HK-2 (cell line): ENCODE measurements around the gene NOTCH1.
A peak's percentile ranks its signal among the peaks of the same experiment; 100 is the strongest.

Source experiments
- DNase-seq: peaks from one replicate; pipeline ENCODE4 v3.0.0-alpha.2; 2018; ENCODE audit not compliant: unreplicated experiment

The NOTCH1 gene

DNA sequence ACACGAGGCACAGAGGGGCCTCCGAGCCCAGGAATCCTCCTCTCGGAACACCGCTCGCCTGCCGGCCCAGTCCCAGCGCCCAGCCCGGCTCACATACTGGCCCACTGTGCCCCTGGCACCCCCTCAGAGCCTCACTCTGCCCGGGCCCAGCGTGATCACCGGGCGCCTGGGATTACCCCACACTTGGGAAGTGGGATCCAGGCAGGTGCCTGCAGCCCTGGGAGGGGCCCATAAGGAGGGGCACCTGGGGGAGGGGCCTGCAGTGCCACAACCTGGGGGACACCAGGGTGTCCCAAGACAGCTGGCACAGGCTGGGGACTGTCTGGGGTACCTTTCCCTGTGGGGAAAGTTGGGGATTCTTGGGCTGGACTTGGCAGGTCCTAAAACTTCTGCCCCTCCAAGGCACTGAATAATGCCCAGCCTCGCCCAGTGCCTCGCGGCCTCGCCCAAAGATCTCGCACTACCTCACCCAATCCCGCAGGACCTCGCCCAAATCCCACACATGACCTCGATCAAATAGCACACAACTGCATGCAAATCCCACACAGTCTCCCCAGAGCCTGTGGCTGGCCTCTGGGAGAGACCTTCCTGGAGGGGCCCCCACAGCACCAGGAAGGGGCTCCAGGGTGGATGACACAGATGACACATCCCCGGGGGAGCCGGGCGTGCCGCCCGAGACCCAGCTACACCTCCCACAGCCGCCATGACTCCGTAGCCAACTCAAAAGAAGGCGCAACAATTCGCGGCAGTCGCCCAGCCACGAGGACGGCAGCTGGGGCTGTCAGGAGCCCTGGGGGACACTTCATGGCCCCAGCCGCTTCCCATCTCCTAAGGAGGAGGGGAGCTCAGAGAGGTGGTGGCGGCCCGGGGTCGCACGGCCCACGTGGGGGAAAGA lies 13.7 kb downstream of the NOTCH1 start:
- no peak for DNase-seq

DNA sequence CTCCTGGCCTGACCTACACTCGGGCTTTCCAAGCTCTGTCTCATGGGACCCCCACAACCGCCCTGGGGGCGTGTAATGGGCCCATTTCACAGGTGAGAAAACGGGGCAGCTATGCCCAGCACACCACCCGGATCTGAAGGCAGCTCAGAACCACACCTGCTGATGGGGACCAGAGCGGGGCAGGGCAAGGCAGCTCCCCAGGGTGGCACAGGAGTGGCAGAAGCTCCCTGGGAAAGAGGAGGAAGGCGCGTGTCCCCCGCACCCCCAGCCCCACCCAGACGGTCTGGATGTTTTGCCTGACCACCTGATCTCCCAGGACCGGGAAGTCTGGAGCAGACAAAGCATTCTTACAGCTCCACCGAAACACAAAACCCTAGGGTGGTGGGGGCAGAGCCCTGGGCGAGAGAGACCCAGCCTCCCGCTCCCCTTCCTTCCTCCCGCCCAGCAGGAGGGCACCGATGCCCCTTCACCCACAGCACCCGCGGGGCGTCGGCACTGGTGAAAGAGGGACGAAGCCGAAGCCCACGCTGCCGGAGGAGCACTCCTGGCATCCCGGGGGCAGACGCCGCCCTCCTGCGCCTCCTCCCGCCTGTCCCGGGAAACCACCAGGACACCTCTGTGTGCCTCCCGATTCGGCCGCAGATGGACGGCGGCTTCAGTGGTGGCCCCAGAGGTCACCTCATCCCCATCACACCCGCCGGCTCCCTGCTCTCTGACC lies 14.5 kb downstream of the NOTCH1 start:
- no peak for DNase-seq

DNA sequence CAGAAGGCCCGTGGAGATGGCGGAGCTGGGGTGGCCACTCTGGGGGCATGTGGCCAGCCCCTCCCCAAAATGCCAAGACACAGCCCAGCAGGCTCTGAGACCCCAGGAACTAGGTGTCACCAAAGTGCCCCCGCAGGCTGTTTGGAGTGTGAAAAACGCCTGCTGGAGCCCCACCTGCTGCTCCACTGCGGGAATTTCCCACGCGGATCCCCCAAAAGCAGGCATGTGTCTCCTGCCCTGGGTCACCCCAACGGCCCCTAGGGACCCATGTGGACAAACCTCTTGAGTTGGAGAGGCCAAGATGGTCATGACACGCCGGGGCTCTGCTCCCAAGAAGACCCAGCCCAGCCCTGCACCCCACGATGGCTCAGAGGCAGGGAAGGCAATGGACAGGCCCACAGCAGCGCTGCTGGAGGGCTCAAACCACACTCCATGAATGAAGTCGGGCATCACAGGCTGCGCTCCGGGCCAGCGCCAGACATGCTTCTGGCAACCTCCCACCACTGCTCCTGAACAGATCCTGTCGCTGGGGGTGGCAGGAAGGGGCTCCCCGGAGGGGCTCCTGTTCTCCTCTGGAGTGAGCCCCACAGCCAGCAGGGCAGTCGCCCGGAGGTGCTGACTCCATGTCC lies 15.3 kb downstream of the NOTCH1 start:
- DNase-seq = no peak

DNA sequence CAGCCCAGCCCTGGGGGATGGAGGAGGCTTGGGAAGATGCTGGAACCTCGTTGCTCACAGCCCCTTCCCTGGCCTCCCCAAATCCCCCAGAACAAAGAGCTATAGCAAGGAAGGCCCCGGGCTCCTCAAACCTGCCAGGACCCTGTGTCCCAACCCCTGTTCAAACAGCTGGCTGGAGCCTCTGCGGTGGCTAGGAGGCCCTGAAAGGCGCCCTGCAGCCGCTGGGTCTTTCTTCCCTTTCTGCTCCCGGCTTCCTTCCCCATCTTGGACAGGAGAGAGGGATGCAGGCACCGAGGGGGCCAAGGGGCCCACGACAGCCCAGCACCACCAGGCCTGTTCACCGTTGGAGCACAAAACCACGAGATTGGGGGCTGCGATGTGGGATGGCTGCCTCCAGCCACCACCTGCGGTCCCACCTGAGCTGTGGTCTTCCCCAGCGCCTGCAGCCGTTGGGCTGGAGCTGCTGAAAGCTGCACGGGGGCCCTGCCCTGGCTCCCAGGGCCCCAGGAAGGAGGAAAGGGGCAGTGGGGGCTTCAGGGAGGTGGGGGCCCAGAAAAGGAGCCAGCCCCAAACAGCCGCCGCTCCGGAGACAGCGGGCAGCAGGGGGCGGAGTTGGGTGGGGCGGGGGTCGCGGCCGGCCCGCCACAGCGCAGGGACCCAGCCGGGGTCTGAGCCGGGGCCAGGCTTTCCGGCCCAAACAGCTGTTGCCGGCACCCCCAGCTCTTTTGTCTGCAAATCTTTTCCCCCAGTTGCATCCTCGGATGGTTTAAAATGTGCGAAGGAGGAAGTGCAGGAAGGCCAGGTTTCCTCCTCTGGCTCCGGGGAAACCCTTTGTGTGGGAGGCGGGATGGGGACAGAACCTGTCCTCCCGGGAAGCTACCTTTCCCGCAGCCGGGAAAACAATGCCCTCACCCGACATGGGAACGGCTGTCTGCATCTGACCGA lies 16.1 kb downstream of the NOTCH1 start:
- DNase-seq = no peak

DNA sequence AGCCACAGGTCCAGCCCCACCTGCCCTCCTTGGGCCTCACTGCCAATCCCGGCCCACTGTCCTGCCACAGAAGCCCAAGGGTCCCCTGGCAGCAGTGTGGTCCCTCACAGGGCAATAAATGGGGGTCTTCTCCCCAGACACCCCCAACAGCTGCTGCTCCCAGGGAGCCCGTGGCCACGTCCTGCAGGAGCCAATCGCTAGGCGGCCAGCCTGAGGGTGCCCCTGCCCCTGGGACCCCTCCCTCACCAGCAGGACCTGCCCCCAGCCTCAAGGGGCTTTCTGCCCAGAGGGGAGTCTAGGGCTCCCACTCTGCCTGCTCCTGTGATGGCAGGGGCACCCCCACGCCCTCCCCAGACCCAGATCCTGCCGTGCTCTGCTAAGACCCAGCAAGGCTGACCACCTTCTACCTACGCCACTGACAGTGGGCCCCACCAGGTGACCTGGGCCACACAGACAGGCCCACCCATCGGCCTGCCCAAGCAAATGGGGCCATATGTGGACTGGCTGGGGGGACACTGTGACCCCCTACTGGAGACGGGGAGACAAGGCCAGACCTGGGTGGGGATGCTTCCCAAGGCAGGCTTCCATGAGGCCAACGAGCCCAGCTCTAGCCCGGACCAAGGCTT lies 17.0 kb downstream of the NOTCH1 start:
- DNase-seq = no peak

DNA sequence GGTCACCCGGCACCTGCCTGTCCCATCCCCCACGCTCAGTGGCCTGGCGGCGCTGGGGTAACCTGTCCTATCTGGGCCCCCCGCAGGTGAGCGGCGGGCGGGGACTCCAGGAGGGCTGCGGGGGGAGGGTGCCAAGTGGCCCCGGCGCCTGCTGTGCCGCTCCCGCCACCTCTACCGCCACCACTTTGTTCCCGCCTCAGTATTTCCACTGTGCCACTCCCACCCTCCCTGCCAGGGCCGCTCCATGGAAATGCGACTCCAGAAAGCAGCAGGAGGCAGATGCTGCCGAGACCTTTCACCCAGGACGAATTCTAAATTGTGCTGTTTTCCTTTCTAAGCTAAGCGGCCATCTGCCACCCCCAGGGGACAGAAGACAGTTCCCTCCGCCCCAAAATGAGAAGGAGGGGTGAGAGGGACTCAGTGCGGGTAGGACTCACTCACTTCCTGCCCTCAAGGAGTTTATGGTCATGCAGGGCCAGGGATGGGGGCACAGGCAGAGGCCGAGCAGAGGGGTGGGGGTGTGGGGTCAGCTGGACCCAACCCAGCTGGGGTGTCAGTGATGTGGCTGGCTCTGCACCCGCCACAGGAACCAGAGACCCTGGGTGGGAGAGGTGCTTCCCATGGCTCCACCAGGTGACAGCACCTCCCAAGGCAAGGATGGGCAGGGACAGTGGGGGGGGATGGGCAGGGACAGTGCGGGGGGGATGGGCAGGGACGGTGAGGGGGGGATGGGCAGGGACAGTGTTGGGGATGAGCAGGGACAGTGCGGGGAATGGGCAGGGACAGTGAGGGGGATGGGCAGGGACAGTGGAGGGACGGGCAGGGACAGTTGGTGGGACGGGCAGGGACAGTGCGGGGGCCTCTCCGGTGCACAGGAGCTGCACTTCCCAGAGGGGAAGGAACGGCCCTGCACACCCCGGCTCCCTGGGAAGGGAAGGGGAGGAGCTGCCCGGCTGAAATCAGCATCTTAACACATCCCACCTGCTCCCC lies 17.8 kb downstream of the NOTCH1 start:
- no peak for DNase-seq

DNA sequence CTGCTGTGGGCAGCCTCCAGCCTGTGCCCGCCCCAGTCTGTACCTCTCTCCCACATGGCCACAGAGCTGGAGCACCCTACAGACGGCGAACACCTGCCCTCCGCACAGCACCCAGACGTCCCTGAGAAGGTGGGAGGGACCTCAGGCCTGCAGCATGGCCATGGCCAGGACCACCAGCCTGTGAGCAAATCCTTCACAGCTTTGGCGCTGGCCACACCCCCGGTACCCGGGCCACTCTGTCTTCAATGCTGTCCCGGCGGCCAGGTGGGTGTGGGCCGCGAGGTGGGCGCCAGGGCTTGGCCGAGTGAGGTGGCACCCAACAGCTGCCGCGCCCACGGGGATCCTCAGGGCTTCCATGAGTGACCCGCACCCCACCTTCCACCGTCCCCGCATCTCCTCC lies 18.7 kb downstream of the NOTCH1 start:
- no peak for DNase-seq

DNA sequence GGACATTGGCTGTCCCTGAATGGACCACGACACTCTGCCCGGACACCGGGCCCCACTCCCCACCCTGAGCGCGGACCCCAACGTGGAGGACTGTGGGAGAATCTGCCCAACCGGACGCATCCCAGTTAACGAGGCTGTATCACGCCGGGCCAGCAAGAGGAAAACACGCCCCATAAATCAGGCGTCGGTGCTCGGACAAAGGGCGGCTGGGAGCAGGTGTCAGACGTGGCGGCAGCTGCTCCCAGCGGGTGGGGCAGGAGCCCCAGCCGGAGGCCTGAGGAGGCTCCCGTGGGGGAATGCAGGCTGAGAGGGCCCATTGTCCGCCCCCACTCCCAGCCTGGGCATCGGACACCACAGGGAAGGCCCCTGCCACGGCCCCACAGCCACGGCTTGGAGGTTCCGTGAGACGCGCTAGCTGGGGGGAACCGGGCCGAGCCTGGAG lies 19.2 kb downstream of the NOTCH1 start:
- DNase-seq = no peak

DNA sequence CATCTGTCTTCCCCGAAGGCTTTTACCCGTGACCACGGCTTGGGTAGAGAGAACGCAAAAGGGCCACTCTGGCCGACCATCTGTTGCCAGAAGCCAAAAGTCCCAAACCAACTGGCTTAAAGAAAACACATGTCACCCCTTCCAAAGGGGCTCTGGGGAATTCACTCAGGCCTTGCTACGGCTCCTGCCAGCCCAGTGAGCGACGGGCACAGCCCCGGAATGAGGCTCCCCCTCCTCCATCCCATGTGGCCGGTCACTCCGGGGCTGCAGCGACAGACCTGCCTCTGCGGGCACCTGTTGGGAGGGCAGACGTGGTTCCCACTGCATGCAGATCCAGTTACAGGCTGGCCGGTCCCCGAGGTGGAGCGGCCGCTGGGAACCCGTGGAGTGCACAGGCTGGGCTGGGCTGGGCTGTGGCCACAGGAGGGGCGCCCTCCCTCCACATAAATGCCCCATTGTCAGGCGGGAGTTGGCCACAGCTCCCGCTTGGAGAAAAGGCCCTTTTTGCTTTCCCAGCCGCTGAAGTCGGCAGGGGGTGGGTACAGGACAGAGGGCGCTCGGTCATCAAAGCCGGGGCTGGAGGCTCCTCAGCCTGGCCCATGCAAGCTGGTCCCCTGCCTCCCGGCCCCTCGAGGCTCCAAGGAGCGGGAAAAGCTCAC lies 19.9 kb downstream of the NOTCH1 start:
- no peak for DNase-seq

DNA sequence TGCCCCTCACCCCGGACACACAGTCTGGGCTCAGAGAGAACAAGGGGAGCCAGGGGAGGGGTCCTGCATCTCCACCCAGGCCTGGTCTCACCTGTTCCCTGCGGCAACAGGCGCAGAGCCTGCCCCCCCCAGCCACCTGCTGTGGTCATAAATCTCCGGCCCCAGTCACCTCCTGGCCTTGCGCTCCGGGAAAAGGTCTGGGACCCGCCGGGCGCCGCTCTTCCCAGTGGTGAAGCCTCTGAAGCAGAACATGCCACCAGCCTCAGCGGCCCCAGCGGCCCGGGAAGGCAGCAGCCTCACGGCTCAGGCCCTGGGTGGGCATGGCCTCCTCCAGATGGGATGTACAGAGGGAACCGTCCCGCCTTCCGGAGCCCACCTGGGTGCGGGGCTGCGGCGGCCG lies 20.6 kb downstream of the NOTCH1 start:
- DNase-seq = no peak

DNA sequence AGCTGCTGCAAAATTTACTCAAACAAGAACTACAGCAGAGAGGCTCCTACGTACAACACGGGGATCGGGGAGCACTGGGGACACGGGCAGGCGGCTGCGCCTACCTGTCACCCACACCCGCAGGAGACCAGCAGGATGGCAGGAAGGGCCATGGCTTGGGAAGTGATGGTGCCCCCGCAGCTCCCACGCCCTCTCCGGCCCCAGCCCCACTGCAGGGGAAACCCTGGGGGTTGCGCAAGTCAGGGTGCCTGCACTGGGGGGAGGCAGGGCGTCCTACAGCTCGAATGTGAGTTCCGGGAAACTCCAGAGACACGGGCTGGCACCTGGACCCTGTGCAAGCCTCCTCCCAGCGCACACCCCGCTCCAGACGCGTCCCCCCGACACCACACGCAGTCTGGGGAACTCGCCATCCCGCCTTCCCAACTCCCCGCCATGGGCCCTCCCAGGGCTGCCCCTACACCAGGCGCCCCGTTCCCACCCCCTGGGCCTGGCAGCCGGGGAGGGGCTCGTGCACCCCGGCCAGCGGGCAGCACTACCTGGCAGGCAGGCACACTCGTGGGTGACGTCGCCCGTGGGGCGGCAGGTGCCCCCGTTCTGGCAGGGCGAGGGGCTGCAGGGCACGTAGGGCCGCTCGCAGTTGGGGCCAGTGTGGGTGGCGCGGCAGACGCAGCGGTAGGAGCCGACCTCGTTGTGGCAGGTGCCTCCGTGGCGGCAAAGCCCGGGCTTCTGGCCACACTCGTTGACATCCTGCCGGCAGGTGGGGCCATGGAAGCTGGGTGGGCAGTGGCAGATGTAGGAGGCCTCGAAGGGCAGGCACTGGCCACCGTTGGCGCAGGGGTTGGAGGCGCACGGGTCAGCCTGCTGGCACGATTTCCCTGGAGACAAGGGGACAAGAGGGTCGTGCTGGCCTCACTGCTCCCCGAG lies 23.3 kb downstream of the NOTCH1 start:
- no peak for DNase-seq

DNA sequence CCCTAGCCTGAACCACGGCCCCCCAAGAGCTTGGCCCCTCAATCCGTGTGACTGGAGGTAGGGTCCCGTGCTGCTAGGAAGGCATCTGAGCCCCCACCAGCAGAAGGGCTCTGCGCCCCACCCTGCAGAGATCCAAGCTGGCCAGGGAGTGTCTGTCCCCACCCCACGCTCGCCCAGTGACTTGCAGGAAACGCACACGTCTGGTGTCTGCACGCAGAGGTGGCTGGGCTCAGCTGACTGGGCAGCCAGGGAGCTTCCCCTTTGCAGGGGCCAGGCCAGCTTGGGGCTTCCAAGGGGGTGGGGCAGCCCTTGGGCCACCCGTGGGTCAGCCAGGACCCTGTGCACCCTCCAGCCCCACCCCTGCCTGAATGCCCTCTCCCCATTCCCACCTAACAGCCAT lies 24.3 kb downstream of the NOTCH1 start:
- peak; percentile 32 for DNase-seq

DNA sequence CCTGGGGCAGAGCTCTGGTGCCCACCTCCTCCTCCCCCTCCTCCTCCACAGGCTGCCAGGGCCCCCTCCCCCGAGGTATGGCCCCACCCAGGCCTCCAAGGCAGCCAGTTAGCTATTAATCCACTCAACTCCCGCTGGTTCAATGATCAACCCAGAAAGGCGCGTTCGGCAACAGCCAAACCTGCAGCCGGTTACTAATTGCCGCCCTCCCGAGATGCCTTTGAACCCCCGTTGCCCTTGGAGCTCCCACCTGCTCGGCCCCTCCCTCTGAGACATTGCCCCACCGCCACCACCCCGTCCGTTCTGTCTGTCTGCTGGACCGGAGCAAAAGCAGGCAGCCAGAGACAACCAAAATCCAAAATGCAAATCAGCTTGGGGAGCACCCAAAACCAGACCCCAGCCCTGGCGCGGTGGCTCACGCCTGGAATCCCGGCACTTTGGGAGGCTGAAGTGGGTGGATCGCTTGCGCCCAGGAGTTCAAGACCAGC lies 25.8 kb downstream of the NOTCH1 start:
- peak; percentile 85 for DNase-seq

DNA sequence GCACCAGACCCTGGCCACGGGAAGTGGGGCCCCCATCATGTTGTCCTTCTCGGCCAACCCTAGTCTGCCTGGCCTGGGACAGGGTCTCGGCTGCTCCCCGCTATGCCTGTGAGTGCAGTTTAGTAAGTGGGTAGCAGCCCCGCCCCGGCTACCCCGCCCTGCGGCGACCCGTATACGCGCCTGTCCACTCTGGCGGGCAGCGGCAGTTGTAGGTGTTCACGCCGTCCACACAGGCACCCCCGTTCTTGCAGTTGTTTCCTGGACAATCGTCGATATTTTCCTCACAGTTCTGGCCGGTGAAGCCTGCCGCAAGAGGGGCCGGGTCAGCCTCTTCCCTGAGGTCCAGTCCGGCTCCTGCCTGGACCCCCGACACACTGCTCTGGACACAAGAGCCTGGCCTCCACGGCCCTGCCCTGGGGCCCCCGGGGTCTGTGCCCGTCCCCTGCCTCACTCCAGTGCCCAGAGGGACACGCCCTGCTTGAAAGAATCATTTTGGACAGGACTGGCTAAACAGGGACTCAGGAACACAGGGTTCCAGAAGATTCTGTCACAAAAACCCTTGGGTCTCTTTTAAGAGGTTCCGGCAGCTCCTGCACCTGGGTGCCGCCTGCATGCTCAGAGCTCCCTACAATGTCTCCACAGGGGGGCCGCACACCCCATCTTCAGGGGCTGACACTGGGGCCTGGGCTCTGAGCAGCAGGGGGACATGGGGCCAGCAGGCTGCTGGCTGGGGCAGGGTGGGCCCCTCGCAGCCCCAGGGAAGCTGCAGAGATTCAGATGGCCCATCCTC lies 26.4 kb downstream of the NOTCH1 start:
- DNase-seq = no peak

DNA sequence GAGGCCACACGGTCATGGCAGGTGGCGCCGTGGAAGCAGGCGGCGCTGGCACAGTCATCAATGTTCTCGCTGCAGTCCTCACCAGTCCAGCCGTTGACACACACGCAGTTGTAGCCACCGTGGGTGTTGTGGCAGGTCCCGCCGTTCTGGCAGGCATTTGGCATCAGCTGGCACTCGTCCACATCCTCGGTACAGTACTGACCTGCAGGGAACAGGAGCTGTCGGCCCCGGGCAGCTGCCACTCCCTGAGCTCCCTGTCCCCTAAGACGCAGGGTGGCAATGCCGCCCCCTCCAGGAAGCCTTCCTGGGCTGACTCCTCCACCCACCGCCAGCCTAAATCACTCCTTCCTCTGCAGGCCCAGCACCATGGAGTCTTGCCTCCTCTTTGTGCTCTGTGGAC lies 27.2 kb downstream of the NOTCH1 start:
- DNase-seq = no peak

DNA sequence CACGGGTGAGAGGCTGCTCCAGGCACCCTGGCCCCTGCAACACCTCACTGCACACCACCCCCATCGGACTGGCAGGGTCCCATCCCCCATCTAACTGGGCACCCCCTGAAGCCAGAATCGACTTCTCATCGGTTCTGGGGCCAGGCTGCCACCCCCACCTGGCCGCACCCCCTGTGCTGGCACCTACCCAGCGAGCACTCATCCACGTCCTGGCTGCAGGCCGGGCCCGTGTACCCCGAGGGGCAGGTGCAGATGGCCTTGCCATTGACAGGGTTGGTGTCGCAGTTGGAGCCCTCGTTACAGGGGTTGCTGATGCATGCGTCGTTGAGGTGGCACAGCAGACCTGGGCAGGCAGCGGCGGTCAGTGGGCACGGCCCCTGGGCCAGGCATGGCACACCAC lies 27.9 kb downstream of the NOTCH1 start:
- DNase-seq = no peak
